GM21717 (cell line): Measurements from ENCODE around the gene MRPL32.

Experiments
- ATAC-seq: cut with Tn5 transposase; IDR thresholded peaks from one replicate; pipeline ENCODE4 v1.9.1; 2021; ENCODE audit warnings: mild to moderate bottlenecking, moderate library complexity; ENCODE audit not compliant: unreplicated experiment

The MRPL32 gene

DNA sequence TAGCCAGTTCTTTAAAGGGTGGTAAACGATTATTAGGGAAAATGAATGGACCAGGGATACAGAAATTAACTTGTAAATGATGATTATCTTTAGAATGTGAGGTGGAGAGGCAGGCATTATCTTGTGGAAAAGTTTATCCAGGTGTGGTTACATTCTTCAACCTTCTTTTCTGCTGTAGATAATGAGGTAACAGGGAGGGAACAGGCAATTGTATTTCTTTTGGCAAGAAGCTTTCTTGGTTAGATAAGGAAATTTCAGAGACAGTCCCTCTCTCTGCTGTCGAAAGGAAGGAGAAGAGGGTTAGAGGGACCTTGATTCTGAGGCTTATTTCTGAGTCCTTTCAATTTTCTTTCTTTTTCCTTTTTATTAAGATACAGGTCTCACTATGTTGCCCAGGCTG lies 32.1 kb downstream of the MRPL32 start:
- ATAC-seq: no peak

- ATAC-seq: no peak
Measured at GRCh38 chr7:42964849-42965805, 33.0 kb downstream of the MRPL32 start.

- ATAC-seq: no peak
Measured at GRCh38 chr7:42967391-42967790, 35.2 kb downstream of the MRPL32 start.

GRCh38 chr7:42972699-42973500 lies 40.7 kb downstream of the MRPL32 start:
- no peak for ATAC-seq

DNA sequence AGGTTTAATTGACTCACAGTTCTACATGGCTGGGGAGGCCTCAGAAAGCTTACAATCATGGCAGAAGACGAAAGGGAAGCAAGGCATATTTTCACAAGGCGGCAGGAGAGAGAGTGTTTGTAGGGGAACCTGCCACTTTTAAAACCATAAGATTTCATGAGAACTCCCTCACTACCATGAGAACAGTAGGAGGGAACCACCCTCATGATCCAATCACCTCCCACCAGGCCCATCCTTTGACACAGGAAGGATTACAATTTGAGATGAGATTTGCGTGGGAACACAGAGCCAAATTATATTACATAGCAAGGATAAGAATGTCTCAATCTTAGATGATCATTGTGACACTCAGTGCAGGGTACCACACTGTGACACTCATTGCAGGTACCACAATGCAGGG lies 44.2 kb downstream of the MRPL32 start:
- no peak for ATAC-seq

DNA sequence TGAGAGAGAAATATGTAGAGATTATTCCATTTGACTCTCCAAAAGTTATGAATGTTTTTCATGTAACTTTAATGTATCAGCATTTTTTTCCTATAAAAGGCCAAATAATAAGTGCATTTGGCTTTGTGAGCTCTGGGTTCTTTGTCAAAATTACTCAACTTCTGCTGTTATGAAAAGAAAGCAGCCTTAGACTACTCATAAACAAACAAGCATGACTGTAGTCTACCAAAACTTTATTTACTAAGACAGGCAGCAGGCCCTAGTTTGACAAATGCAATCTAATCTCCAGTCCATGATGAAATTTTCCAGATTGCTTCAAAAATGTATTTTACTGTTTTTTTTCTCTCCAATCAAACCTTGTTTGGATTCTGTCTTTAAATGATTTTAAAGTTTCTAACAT lies 46.3 kb downstream of the MRPL32 start:
- no peak for ATAC-seq

- ATAC-seq: no peak
Measured at GRCh38 chr7:42980084-42980483, 47.9 kb downstream of the MRPL32 start.

- ATAC-seq: no peak
Measured at GRCh38 chr7:42980514-42980913, 48.3 kb downstream of the MRPL32 start.

GRCh38 chr7:42981601-42982000 lies 49.4 kb downstream of the MRPL32 start:
- ATAC-seq: no peak

DNA sequence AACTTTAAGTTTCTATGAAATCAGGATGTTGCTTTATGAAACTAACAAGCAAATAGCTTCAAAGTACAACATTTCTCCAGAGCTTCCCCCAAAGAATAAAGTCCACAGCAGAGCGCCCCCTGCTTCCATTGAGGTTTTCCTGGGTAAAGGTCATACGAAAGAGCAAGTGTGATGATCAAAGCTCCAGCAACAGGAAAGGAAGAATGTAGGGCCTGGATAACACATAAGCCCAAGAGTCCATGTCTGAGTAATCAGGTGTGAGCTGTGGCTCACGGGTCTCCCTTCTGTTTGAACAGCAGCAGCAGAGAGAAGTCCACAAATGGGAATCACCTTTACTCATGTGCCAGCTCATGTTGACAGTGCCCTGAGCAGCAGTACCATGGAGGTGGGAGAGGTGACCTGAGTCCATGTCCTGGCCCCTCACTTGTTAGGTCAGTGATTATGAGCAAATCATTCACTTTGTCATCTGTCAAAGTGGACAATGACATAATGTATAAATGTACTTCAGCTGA lies 50.5 kb downstream of the MRPL32 start:
- no peak for ATAC-seq

DNA sequence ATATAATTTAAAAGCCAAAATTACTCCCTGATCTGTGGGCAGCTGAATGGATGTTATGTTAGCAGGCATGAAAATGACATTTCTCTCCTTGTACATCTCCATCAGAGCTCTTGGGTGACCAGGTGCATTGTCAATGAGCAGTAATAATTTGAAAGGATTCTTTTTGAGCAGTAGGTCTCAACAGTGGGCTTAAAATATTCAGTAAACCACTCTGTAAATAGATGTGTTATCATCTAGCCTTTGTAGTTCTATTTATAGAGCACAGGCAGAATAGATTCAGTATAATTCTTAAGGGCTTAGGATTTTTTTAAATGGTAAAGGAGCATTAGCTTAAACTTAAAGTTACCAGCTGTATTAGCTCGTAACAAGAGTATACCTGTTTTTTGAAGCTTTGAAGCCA lies 52.0 kb downstream of the MRPL32 start:
- ATAC-seq: no peak

- ATAC-seq: no peak
Measured at GRCh38 chr7:42986213-42986612, 54.0 kb downstream of the MRPL32 start.

- ATAC-seq: no peak
Measured at GRCh38 chr7:42986781-42987248, 54.6 kb downstream of the MRPL32 start.
